ENCODE results near the gene TRIM56. TPM values are rescaled to one million over a fixed set of nuclear protein-coding genes. Genes with fewer than 3 reads are reported as not detected.

The TRIM56 gene
- total RNA-seq, 1 donor from 2014 or later = 17.0 TPM

- Histone ChIP-seq H3K27ac (replicated peaks) (peak overlapping the region; percentile 88), H3K27me3 (ENCODE audit: low read depth) (no peaks in the 10 kb centered on the region), H3K9me3 (replicated peaks) (no peaks in the 10 kb centered on the region), H3K4me3 (peak overlapping the region; percentile 57), H3K4me1 (peaks cover 59% of the 10 kb centered on the region), H3K36me3 (no peaks in the 10 kb centered on the region)
- intact Hi-C loops (cut with micrococcal nuclease) = no loop called here
- TF ChIP-seq CTCF (IDR thresholded peaks at IDR 0.05; ENCODE audit: borderline replicate concordance) = no peak
- DNase-seq = no peak
These were observed 37.8 kb downstream of the TRIM56 start for GRCh38 chr7:101122933-101123702.

- no peaks in the 10 kb centered on the region for H3K36me3 ChIP-seq
- no peaks in the 10 kb centered on the region for H3K9me3 ChIP-seq (replicated peaks)
- peaks cover 56% of the 10 kb centered on the region for H3K4me1 ChIP-seq
- no peak overlapping the region for H3K27ac ChIP-seq (replicated peaks)
- no peak overlapping the region for H3K4me3 ChIP-seq
- no peaks in the 10 kb centered on the region for H3K27me3 ChIP-seq (ENCODE audit: low read depth)
- TF ChIP-seq CTCF (IDR thresholded peaks at IDR 0.05; ENCODE audit: borderline replicate concordance) = no peak
- intact Hi-C loops (cut with micrococcal nuclease) = no loop called here
- no peak for DNase-seq
These were observed 38.4 kb downstream of the TRIM56 start for GRCh38 chr7:101123703-101124068.

- no peak for DNase-seq
- no peak for TF ChIP-seq CTCF (IDR thresholded peaks at IDR 0.05; ENCODE audit: borderline replicate concordance)
- H3K4me3 ChIP-seq = no peak overlapping the region
- no peaks in the 10 kb centered on the region for H3K27me3 ChIP-seq (ENCODE audit: low read depth)
- peaks cover 56% of the 10 kb centered on the region for H3K4me1 ChIP-seq
- H3K27ac ChIP-seq (replicated peaks) = peak overlapping the region; percentile 41
- no peaks in the 10 kb centered on the region for H3K36me3 ChIP-seq
- intact Hi-C loops (cut with micrococcal nuclease) = no loop called here
- no peaks in the 10 kb centered on the region for H3K9me3 ChIP-seq (replicated peaks)
These were observed 39.2 kb downstream of the TRIM56 start for GRCh38 chr7:101124376-101125056.

GRCh38 chr7:101125989-101126650 is 40.8 kb downstream of the TRIM56 start:
- Histone ChIP-seq H3K4me3 (peak overlapping the region; percentile 51), H3K4me1 (peaks cover 55% of the 10 kb centered on the region), H3K9me3 (replicated peaks) (no peaks in the 10 kb centered on the region), H3K27me3 (ENCODE audit: low read depth) (no peaks in the 10 kb centered on the region), H3K27ac (replicated peaks) (peak overlapping the region; percentile 84), H3K36me3 (no peaks in the 10 kb centered on the region)
- TF ChIP-seq CTCF (IDR thresholded peaks at IDR 0.05; ENCODE audit: borderline replicate concordance) = no peak
- peak; percentile 78 for DNase-seq
- intact Hi-C loops (cut with micrococcal nuclease) = no loop called here

- peaks cover 48% of the 10 kb centered on the region for H3K4me1 ChIP-seq
- TF ChIP-seq CTCF (IDR thresholded peaks at IDR 0.05; ENCODE audit: borderline replicate concordance) = peak; percentile 37
These were observed 41.6 kb downstream of the TRIM56 start, which contains the start of gene SERPINE1 for GRCh38 chr7:101126651-101127459. Gene SERPINE1, plus strand, starts transcription at chr7:101127104. Its CDS starts 1,290 bp downstream, at chr7:101128394.

More at GRCh38 chr7:101126651-101127459, 41.6 kb downstream of the TRIM56 start, which contains the start of gene SERPINE1:
- no peaks in the 10 kb centered on the region for H3K36me3 ChIP-seq
- H3K9me3 ChIP-seq (replicated peaks) = no peaks in the 10 kb centered on the region
- intact Hi-C loops (cut with micrococcal nuclease) = no loop called here
- peak; percentile 87 for DNase-seq
- no peaks in the 10 kb centered on the region for H3K27me3 ChIP-seq (ENCODE audit: low read depth)
- H3K4me3 ChIP-seq = peak within 1 kb of the TSS; percentile 51
- peak within 1 kb of the TSS; percentile 84 for H3K27ac ChIP-seq (replicated peaks)
